Activated B cell treated with CpG ODN at 0.5 μM for 24 hours (primary cell): ENCODE results near the gene OSBPL1A. TPM values are rescaled to one million over a fixed set of nuclear protein-coding genes. Genes with fewer than 3 reads are reported as not detected.
"Not testable (repeated sequence)": the region's sequence is repeated elsewhere in the genome, so short reads cannot be mapped to it uniquely, and the experiment has no call there.

ENCODE experiments used
- ATAC-seq: fragments of 200-7000 bp; cut with Tn5 transposase; one replicate; pipeline ENCODE4 v1.10.0; 2021; ENCODE audit warnings: low read depth, mild to moderate bottlenecking, moderate library complexity
- CTCF ChIA-PET: fragments of 350-600 bp; sonication (Branson Sonifier 250); formaldehyde crosslinking; loops from one replicate; lab custom pipeline; 2021; ENCODE audit warnings: antibody characterized with exemption; lab: Charles Lee
- POLR2A ChIA-PET: fragments of 350-600 bp; sonication (Branson Sonifier 250); formaldehyde crosslinking; loops from one replicate; lab custom pipeline; 2021; ENCODE audit warnings: antibody characterized with exemption; lab: Charles Lee
- DNase-seq: peaks from one replicate; pipeline ENCODE4 v3.0.0; 2022
- H3K27ac Mint-ChIP-seq: one replicate; pipeline ENCODE4 v1.8.0; 2020; ENCODE audit warnings: mixed read lengths
- H3K27me3 Mint-ChIP-seq: one replicate; pipeline ENCODE4 v1.8.0; 2021; ENCODE audit warnings: mixed read lengths
- H3K36me3 Mint-ChIP-seq: one replicate; pipeline ENCODE4 v1.8.0; 2021; ENCODE audit warnings: low read depth, mixed read lengths
- H3K4me1 Mint-ChIP-seq: one replicate; pipeline ENCODE4 v1.8.0; 2021; ENCODE audit warnings: mixed read lengths
- H3K4me3 Mint-ChIP-seq: one replicate; pipeline ENCODE4 v1.8.0; 2020; ENCODE audit warnings: mild to moderate bottlenecking, mixed read lengths
- H3K9me3 Mint-ChIP-seq: one replicate; pipeline ENCODE4 v1.8.0; 2020; ENCODE audit warnings: mixed read lengths
- intact Hi-C: fragments of 100-400 bp; cut with micrococcal nuclease; formaldehyde crosslinking; loops from one replicate; pipeline ENCODE4 v1.15.1; 2024
- total RNA-seq: library from RNA; stranded (reverse); gene quantifications from 2 replicates; pipeline ENCODE4 v1.2.3, GENCODE V29; 2022
- TF ChIP-seq, protein P1 (sequence below): fragments of 200-600 bp; IDR thresholded peaks from one replicate; pipeline ENCODE4 v1.8.0; 2022; ENCODE audit warnings: antibody characterized with exemption, mild to moderate bottlenecking

OSBPL1A gene
- total RNA-seq, 1 donor from 2014 or later: 0.80 TPM

DNA sequence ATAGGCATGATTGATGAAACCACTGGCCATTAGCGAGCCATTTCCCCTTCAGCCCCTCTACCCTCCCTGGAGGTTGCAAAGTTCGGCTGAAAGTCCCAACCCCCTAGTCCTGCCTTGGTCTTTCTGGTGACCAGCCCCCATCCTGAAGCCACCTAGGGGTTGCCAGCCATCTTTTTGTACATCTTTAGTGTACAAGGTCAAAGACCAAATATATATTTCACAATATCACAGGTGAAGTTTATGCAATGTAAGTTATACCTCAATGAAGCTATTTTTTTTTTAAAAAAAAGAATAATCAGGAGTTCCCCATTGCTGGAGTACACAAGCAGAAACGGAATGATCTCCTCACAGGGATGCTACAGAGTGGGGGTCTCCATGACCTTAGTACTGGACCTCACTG lies 31.3 kb downstream of the OSBPL1A start:
- ATAC-seq (no peak), DNase-seq (no peak)
- no peaks in the 10 kb centered on the region for H3K36me3 Mint-ChIP-seq
- H3K27me3 Mint-ChIP-seq: peaks cover 3% of the 10 kb centered on the region
- ChIA-PET POLR2A (no interaction called here), CTCF (no interaction called here)
- no peaks in the 10 kb centered on the region for H3K9me3 Mint-ChIP-seq
- H3K4me3 Mint-ChIP-seq: no peak overlapping the region
- no peak overlapping the region for H3K27ac Mint-ChIP-seq
- intact Hi-C loops: no loop called here
- H3K4me1 Mint-ChIP-seq: no peaks in the 10 kb centered on the region
- TF ChIP-seq, protein P1, sequence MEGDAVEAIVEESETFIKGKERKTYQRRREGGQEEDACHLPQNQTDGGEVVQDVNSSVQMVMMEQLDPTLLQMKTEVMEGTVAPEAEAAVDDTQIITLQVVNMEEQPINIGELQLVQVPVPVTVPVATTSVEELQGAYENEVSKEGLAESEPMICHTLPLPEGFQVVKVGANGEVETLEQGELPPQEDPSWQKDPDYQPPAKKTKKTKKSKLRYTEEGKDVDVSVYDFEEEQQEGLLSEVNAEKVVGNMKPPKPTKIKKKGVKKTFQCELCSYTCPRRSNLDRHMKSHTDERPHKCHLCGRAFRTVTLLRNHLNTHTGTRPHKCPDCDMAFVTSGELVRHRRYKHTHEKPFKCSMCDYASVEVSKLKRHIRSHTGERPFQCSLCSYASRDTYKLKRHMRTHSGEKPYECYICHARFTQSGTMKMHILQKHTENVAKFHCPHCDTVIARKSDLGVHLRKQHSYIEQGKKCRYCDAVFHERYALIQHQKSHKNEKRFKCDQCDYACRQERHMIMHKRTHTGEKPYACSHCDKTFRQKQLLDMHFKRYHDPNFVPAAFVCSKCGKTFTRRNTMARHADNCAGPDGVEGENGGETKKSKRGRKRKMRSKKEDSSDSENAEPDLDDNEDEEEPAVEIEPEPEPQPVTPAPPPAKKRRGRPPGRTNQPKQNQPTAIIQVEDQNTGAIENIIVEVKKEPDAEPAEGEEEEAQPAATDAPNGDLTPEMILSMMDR: no peak

DNA sequence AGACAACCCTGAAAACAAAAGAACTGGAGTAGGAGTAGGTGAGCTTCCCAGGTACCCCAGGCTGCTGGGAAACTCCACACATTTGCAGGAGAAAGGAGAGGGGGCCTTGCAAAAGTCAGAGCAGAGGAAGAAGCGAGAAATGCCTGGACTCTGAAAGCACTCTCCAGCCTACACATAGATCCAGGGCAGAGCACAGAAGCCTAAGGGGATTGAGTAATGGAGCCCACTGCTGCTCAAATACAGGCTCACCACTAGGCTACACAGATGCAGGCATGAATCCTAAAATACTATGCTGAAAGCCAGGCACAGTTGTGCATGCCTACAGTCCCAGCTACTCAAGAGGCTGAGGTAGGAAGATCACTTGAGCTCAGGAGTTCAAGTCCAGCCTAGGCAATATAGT lies 33.4 kb downstream of the OSBPL1A start:
- ATAC-seq: no peak
- TF ChIP-seq, protein P1: no peak
- Mint-ChIP-seq H3K27ac (no peak overlapping the region), H3K36me3 (no peaks in the 10 kb centered on the region), H3K27me3 (peaks cover 2% of the 10 kb centered on the region), H3K9me3 (no peaks in the 10 kb centered on the region), H3K4me3 (no peak overlapping the region), H3K4me1 (no peaks in the 10 kb centered on the region)
- intact Hi-C loops: no loop called here
- DNase-seq: no peak
- ChIA-PET POLR2A (no interaction called here), CTCF (interaction anchor here (1.5 kb wide), 1 partner anchor 124 kb away, joined by 7 read pairs; no protein-coding TSS in a partner anchor)

DNA sequence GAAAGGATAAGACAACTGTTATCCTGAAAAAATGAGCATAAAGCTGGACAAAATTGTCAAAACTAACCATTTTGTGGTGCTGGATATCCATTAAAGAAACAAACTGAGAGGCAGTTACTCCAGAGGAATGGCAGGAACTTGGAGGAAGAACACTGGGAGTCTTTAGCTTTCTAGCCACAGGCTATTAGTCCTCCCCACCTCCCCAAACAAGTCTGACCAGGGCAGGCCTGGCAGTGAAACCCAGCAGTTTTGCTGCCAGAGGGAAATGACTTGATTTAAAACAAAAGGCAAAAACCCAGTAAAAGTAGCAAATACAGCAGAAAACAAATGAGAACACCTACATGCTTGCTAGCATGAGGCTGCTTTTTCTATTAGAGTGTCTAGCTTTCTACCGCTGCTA lies 34.9 kb downstream of the OSBPL1A start:
- TF ChIP-seq, protein P1: no peak
- Mint-ChIP-seq H3K4me3 (no peak overlapping the region), H3K36me3 (no peaks in the 10 kb centered on the region), H3K27ac (no peak overlapping the region), H3K27me3 (peaks cover 2% of the 10 kb centered on the region), H3K9me3 (no peaks in the 10 kb centered on the region), H3K4me1 (no peaks in the 10 kb centered on the region)
- intact Hi-C loops: no loop called here
- ChIA-PET POLR2A (interaction anchor here (0.6 kb wide), 1 partner anchor 724 kb away, joined by 9 read pairs; no protein-coding TSS in a partner anchor), CTCF (interaction anchor here (6.8 kb wide), 1 partner anchor 127 kb away, joined by 110 read pairs; no protein-coding TSS in a partner anchor)
- no peak for ATAC-seq
- no peak for DNase-seq

DNA sequence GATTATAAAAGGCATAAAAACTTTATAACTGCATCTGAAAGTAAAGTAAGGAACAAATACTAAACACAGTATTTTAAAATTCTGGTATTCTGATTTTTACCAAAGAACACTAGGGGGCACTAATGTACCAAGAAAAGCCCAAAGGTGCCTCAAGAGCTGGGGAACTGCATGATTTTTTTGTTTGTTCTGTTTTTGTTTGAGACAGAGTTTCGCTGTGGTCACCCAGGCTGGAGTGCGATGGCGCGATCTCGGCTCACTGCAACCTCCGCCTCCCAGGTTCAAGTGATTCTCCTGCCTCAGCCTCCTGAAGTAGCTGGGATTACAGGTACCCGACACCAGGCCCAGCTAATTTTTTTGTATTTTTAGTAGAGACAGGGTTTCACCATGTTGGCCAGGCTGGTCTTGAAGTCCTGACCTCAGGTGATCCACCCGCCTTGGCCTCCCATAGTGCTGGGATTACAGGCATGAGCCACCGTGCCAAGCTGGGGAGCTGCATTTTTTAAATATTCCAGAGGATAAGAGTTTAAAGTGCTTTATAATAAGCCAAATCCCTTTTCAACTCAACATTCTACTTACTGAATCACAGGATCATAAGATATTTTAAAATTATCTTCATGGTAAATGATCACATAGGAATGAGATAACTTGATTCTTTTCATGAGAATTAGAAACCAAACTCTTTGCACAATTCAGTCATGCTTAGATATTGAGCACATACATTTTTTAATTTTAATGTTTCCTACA lies 37.7 kb downstream of the OSBPL1A start:
- intact Hi-C loops: loop anchor here (1.0 kb wide), 3 partner anchors 129 to 366 kb away; no protein-coding TSS in a partner anchor
- H3K9me3 Mint-ChIP-seq, H3K4me1 Mint-ChIP-seq, DNase-seq, ATAC-seq, H3K27ac Mint-ChIP-seq, H3K27me3 Mint-ChIP-seq, H3K36me3 Mint-ChIP-seq, H3K4me3 Mint-ChIP-seq: not testable (repeated sequence)
- ChIA-PET CTCF (interaction anchor here (0.7 to 6.8 kb wide), 8 partner anchors 9 to 367 kb away, joined by 3 to 110 read pairs (median 6); no protein-coding TSS in a partner anchor), POLR2A (interaction anchor here (0.7 kb wide), 1 partner anchor 183 kb away, joined by 3 read pairs; no protein-coding TSS in a partner anchor)

DNA sequence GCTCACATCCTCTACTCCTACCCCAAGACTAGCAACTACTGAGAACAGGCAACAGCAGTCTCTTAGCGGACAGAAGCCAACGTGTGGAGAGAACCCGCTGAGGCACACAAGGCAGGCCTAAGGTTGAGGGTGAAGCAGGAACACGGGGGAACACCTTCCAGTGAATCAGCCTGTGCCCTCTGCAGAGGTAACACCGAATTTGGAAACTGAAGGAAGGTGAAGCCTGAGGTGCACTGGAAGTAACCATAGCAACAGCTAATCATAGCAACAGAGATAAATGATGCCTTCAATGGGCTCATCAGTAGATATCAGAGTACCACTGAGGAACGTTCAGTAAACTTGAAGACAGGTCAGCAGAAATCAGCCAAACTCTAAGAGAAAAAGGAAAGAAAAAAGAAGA lies 43.3 kb downstream of the OSBPL1A start:
- Mint-ChIP-seq H3K27me3 (no peaks in the 10 kb centered on the region), H3K4me1 (no peaks in the 10 kb centered on the region), H3K36me3 (no peaks in the 10 kb centered on the region), H3K4me3 (no peak overlapping the region), H3K27ac (no peak overlapping the region), H3K9me3 (peaks cover 2% of the 10 kb centered on the region)
- TF ChIP-seq, protein P1: no peak
- DNase-seq: no peak
- no peak for ATAC-seq
- intact Hi-C loops: no loop called here
- CTCF ChIA-PET: no interaction called here
- POLR2A ChIA-PET: no interaction called here
